K562 (cell line): ENCODE results near the gene ADORA3. TPM values are rescaled to one million over a fixed set of nuclear protein-coding genes. Genes with fewer than 3 reads are reported as not detected.

Source experiments
- CREB1 ChIP-seq, 2 experiments: sonication (generic) in 1 of 2; formaldehyde crosslinking in 1 of 2; IDR thresholded peaks; 2 replicates each; pipeline versions ENCODE4 v1.6.1 to v1.8.0; 2012 to 2022; ENCODE audit warnings: inconsistent platforms in 1 of 2, mild to moderate bottlenecking in 1 of 2, missing genetic modification reagents in 1 of 2, moderate library complexity in 1 of 2
- DACH1 ChIP-seq: fragments of 450-650 bp; IDR thresholded peaks from 2 replicates; pipeline ENCODE4 v1.6.1; 2018; ENCODE audit not compliant: partially characterized antibody
- ERF ChIP-seq: fragments of 450-650 bp; formaldehyde crosslinking; IDR thresholded peaks from 2 replicates; pipeline ENCODE4 v1.4.0; 2020; ENCODE audit warnings: mild to moderate bottlenecking, mixed read lengths
- GATA2 ChIP-seq: sonication (generic); formaldehyde crosslinking; IDR thresholded peaks from 2 replicates; pipeline ENCODE4 v1.4.0; 2020; ENCODE audit warnings: mild to moderate bottlenecking, missing genetic modification reagents
- GTF2E2 ChIP-seq: fragments of 200-800 bp; sonication (Bioruptor generic); IDR thresholded peaks from 2 replicates; pipeline ENCODE4 v1.6.1; 2016; ENCODE audit warnings: missing genetic modification characterization, missing compliant biosample characterization
- HES1 ChIP-seq: fragments of 450-650 bp; IDR thresholded peaks from 2 replicates; pipeline ENCODE4 v1.6.1; 2016; ENCODE audit warnings: low read depth, mild to moderate bottlenecking, moderate library complexity
- IRF2 ChIP-seq: sonication (generic); formaldehyde crosslinking; IDR thresholded peaks from 2 replicates; pipeline ENCODE4 v1.8.1; 2022; ENCODE audit warnings: mild to moderate bottlenecking, missing genetic modification reagents
- MAFG ChIP-seq: fragments of 450-650 bp; conservative IDR thresholded peaks from 2 replicates; pipeline ENCODE4 v1.6.1; 2016; ENCODE audit warnings: missing genetic modification characterization, missing compliant biosample characterization
- MEF2A ChIP-seq: IDR thresholded peaks from 2 replicates; pipeline ENCODE4 v1.6.1; 2011; ENCODE audit warnings: low read depth, mild to moderate bottlenecking, low read length, moderate library complexity; ENCODE audit not compliant: control insufficient read depth
- MEF2D ChIP-seq: conservative IDR thresholded peaks from 2 replicates; pipeline ENCODE4 v1.6.1; 2016; ENCODE audit warnings: low read depth, missing genetic modification characterization, missing compliant biosample characterization
- MTA3 ChIP-seq: fragments of 450-650 bp; formaldehyde crosslinking; IDR thresholded peaks from 2 replicates; pipeline ENCODE4 v1.6.1; 2017; ENCODE audit warnings: mild to moderate bottlenecking, borderline replicate concordance
- MXD1 ChIP-seq: fragments of 250-450 bp; sonication (Bioruptor Pico); IDR thresholded peaks from 2 replicates; pipeline ENCODE4 v1.8.0; 2021; ENCODE audit warnings: borderline replicate concordance, mild to moderate bottlenecking, moderate library complexity; ENCODE audit not compliant: poor library complexity, severe bottlenecking
- PTTG1 ChIP-seq: fragments of 450-650 bp; IDR thresholded peaks from 2 replicates; pipeline ENCODE4 v1.6.1; 2016; ENCODE audit warnings: low read depth, mild to moderate bottlenecking, missing genetic modification characterization, missing compliant biosample characterization
- RBBP5 ChIP-seq: fragments of 200-600 bp; sonication (generic); IDR thresholded peaks from 2 replicates; pipeline ENCODE4 v1.6.1; 2012; ENCODE audit warnings: borderline replicate concordance, mild to moderate bottlenecking, low read length, control low read depth, inconsistent platforms; ENCODE audit not compliant: insufficient read depth, poor library complexity, severe bottlenecking
- RBM34 ChIP-seq: fragments of 200-400 bp; formaldehyde crosslinking; IDR thresholded peaks from 2 replicates; pipeline ENCODE4 v1.6.1; 2018; ENCODE audit warnings: low read length, borderline replicate concordance; ENCODE audit not compliant: insufficient read depth
- RNF219 ChIP-seq: fragments of 250-450 bp; sonication (Bioruptor Pico); IDR thresholded peaks from 2 replicates; pipeline ENCODE4 v1.5.0; 2022; ENCODE audit warnings: mild to moderate bottlenecking
- SMAD4 ChIP-seq: fragments of 250-450 bp; sonication (Bioruptor Pico); conservative IDR thresholded peaks from 2 replicates; pipeline ENCODE4 v1.8.0; 2021; ENCODE audit warnings: inconsistent platforms, mild to moderate bottlenecking, moderate library complexity
- TCFL5 ChIP-seq: fragments of 250-450 bp; sonication (Bioruptor Pico); conservative IDR thresholded peaks from 2 replicates; pipeline ENCODE4 v1.6.1; 2021; ENCODE audit warnings: mild to moderate bottlenecking, moderate library complexity, matching md5 sums
- THRAP3 ChIP-seq: fragments of 450-650 bp; IDR thresholded peaks from 2 replicates; pipeline ENCODE4 v1.6.1; 2016; ENCODE audit warnings: mild to moderate bottlenecking, inconsistent platforms, borderline replicate concordance
- ZEB2 ChIP-seq: fragments of 450-650 bp; IDR thresholded peaks from 2 replicates; pipeline ENCODE4 v1.6.1; 2016
- ZNF124 ChIP-seq: sonication (generic); formaldehyde crosslinking; IDR thresholded peaks from 2 replicates; pipeline ENCODE4 v1.8.1; 2022; ENCODE audit warnings: missing genetic modification reagents
- ZNF511 ChIP-seq: sonication (generic); formaldehyde crosslinking; IDR thresholded peaks from 2 replicates; pipeline ENCODE4 v1.8.0; 2022; ENCODE audit warnings: mild to moderate bottlenecking, missing genetic modification reagents
- ZNF695 ChIP-seq: fragments of 450-650 bp; formaldehyde crosslinking; IDR thresholded peaks from 2 replicates; pipeline ENCODE4 v1.4.0; 2020; ENCODE audit warnings: mild to moderate bottlenecking, moderate library complexity
- polyA plus RNA-seq, 8 experiments: library from polyadenylated mRNA; depleted of rRNA in 4 of 8; stranded (reverse) in 5 of 8; unstranded in 3 of 8; fragments of >200 nt; fragmentation: Nextera tagmentation in 2 of 8; fragmentation: Illumina TruSeq in 1 of 8; extraction: Ambion mirVana in 2 of 8; extraction: Trizol in 1 of 8; gene quantifications; 2 replicates each; pipeline versions ENCODE4 v1.2.1 to v1.2.3, GENCODE V29; 2011 to 2014; ENCODE audit warnings: inconsistent platforms in 1 of 8, missing spikeins in 1 of 8
- total RNA-seq, 7 experiments: library from RNA; depleted of rRNA in 6 of 7; stranded (reverse); fragments of >200 nt in 6 of 7; fragmentation: Illumina TruSeq in 2 of 7; extraction: Trizol in 2 of 7; gene quantifications; 2 replicates each; pipeline versions ENCODE4 v1.2.1 to v1.2.3, GENCODE V29; 2011 to 2021; ENCODE audit warnings: low replicate concordance in 1 of 7
- TF ChIP-seq, protein P1 (sequence below): sonication (generic); IDR thresholded peaks from 2 replicates; pipeline ENCODE4 v1.6.1; 2016

Gene ADORA3
- total and polyA plus RNA-seq, 9 of the 15 experiments (the other 6 are each of a cell fraction or from before 2014, with no cell fraction given), result 0.09 to 0.35 (median 0.16) TPM; not detected in 3

- TF ChIP-seq RNF219 (CRISPR knock-in tag) (no peak), IRF2 (no peak), ZNF511 (CRISPR knock-in tag) (no peak), PTTG1 (tag) (peak; percentile 66; the same call in 1 of the 2 replicates), CREB1 (IDR thresholded peaks at IDR 0.05) (no peak), CREB1 (CRISPR knock-in tag; IDR thresholded peaks at IDR 0.05) (no peak), ZNF124 (CRISPR knock-in tag) (no peak), DACH1 (no peak), ZEB2 (peak; percentile 72; the same call in 1 of the 2 replicates), MXD1 (CRISPR knock-in tag) (no peak), SMAD4 (CRISPR knock-in tag) (no peak), HES1 (no peak), RBBP5 (no peak), MEF2D (0 out of 2 replicates have a peak, but pooled peaks have one; percentile 58), GATA2 (peak; percentile 75), MAFG (tag) (peak; percentile 78), GTF2E2 (tag) (no peak), ERF (CRISPR knock-in tag) (peak; percentile 92; the same call in 1 of the 2 replicates), MEF2A (no peak), RBM34 (no peak), ZNF695 (no peak), MTA3 (no peak), THRAP3 (no peak), TCFL5 (CRISPR knock-in tag) (peak; percentile 81)
- TF ChIP-seq, protein P1, sequence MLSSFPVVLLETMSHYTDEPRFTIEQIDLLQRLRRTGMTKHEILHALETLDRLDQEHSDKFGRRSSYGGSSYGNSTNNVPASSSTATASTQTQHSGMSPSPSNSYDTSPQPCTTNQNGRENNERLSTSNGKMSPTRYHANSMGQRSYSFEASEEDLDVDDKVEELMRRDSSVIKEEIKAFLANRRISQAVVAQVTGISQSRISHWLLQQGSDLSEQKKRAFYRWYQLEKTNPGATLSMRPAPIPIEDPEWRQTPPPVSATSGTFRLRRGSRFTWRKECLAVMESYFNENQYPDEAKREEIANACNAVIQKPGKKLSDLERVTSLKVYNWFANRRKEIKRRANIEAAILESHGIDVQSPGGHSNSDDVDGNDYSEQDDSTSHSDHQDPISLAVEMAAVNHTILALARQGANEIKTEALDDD, result no peak
These were observed at the start of gene ADORA3, which contains the start of gene TMIGD3 (continued) for GRCh38 chr1:111503585-111504060.
